Loucy (cell line): ENCODE data around the gene CLSTN2.

Experiments
- H2AFZ ChIP-seq: fragments of 200-600 bp; sonication (generic); 2 replicates; pipeline ENCODE4 v1.6.0; 2016; ENCODE audit warnings: antibody characterized with exemption, mild to moderate bottlenecking, low read length, moderate library complexity
- H3F3A ChIP-seq: fragments of 200-600 bp; 2 replicates; pipeline ENCODE4 v1.6.0; 2016; ENCODE audit warnings: antibody characterized with exemption, low read depth, mild to moderate bottlenecking
- H3K27me3 ChIP-seq: fragments of 200-600 bp; sonication (generic); 2 replicates; pipeline ENCODE4 v1.6.1; 2014; ENCODE audit warnings: low read length, mild to moderate bottlenecking; ENCODE audit not compliant: insufficient read depth, poor library complexity, severe bottlenecking
- H3K36me3 ChIP-seq: fragments of 200-600 bp; sonication (generic); 2 replicates; pipeline ENCODE4 v1.6.1; 2016; ENCODE audit warnings: low read length; ENCODE audit not compliant: insufficient read depth
- H3K4me1 ChIP-seq: fragments of 200-600 bp; sonication (generic); 2 replicates; pipeline ENCODE4 v1.5.1; 2014; ENCODE audit warnings: low read length, mild to moderate bottlenecking; ENCODE audit not compliant: insufficient read depth, poor library complexity, severe bottlenecking
- H3K4me2 ChIP-seq: fragments of 200-600 bp; sonication (generic); 2 replicates; pipeline ENCODE4 v1.6.0; 2014; ENCODE audit warnings: antibody characterized with exemption, low read length, low read depth, mild to moderate bottlenecking; ENCODE audit not compliant: poor library complexity, severe bottlenecking
- H3K4me3 ChIP-seq: fragments of 200-600 bp; sonication (generic); 2 replicates; pipeline ENCODE4 v1.5.1; 2014; ENCODE audit warnings: low read length, mild to moderate bottlenecking, mixed read lengths; ENCODE audit not compliant: poor library complexity, severe bottlenecking
- H3K79me2 ChIP-seq: fragments of 200-600 bp; sonication (generic); 2 replicates; pipeline ENCODE4 v1.6.1; 2014; ENCODE audit warnings: low read length; ENCODE audit not compliant: insufficient read depth
- H3K9ac ChIP-seq: fragments of 200-600 bp; sonication (generic); 2 replicates; pipeline ENCODE4 v1.6.0; 2014; ENCODE audit warnings: mild to moderate bottlenecking, low read depth, low read length, moderate library complexity; ENCODE audit not compliant: poor library complexity, severe bottlenecking
- H3K9me2 ChIP-seq: fragments of 200-600 bp; sonication (generic); replicated peaks from 2 replicates; pipeline ENCODE4 v1.6.1; 2016; ENCODE audit warnings: low read depth, low read length, mixed read lengths
- H3K9me3 ChIP-seq: fragments of 200-600 bp; sonication (generic); 2 replicates; pipeline ENCODE4 v1.6.1; 2014; ENCODE audit warnings: mild to moderate bottlenecking, antibody characterized with exemption, low read length, low read depth; ENCODE audit not compliant: insufficient read depth
- H4K20me1 ChIP-seq: fragments of 200-600 bp; sonication (generic); 2 replicates; pipeline ENCODE4 v1.6.0; 2014; ENCODE audit warnings: antibody characterized with exemption, low read length, mild to moderate bottlenecking; ENCODE audit not compliant: insufficient read depth, poor library complexity, severe bottlenecking
- CTCF ChIP-seq: fragments of 200-600 bp; sonication (generic); conservative IDR thresholded peaks from 2 replicates; pipeline ENCODE4 v1.5.1; 2014; ENCODE audit warnings: mild to moderate bottlenecking, antibody characterized with exemption, low read length
- EZH2phosphoT487 ChIP-seq: fragments of 200-600 bp; IDR thresholded peaks from 2 replicates; pipeline ENCODE4 v1.6.1; 2018; ENCODE audit warnings: antibody characterized with exemption, mild to moderate bottlenecking, moderate library complexity, borderline replicate concordance

CLSTN2 gene

GRCh38 chr3:140505213-140505612 lies 570.2 kb downstream of the CLSTN2 start:
- Histone ChIP-seq H3K36me3 (no peaks in the 10 kb centered on the region), H3K27me3 (no peaks in the 10 kb centered on the region), H3K9me2 (no peaks in the 10 kb centered on the region), H3F3A (no peaks in the 10 kb centered on the region), H3K4me3 (no peak overlapping the region), H2AFZ (no peak overlapping the region), H3K9me3 (no peaks in the 10 kb centered on the region), H3K9ac (no peak overlapping the region), H3K79me2 (no peaks in the 10 kb centered on the region), H3K4me1 (no peaks in the 10 kb centered on the region), H4K20me1 (no peaks in the 10 kb centered on the region), H3K4me2 (no peak overlapping the region)
- no peak for TF ChIP-seq EZH2phosphoT487
- no peak for TF ChIP-seq CTCF

- Histone ChIP-seq H3K27me3 (no peaks in the 10 kb centered on the region), H3K79me2 (no peaks in the 10 kb centered on the region), H3K9ac (no peak overlapping the region), H3K4me2 (no peak overlapping the region), H3K9me2 (no peaks in the 10 kb centered on the region), H3K9me3 (no peaks in the 10 kb centered on the region), H3K36me3 (no peaks in the 10 kb centered on the region), H3F3A (no peaks in the 10 kb centered on the region), H3K4me1 (no peaks in the 10 kb centered on the region), H4K20me1 (no peaks in the 10 kb centered on the region), H3K4me3 (no peak overlapping the region), H2AFZ (no peak overlapping the region)
- TF ChIP-seq EZH2phosphoT487 (no peak), CTCF (no peak)
Measured at GRCh38 chr3:140505876-140506275, 570.9 kb downstream of the CLSTN2 start.

- no peak overlapping the region for H3K4me3 ChIP-seq
- no peaks in the 10 kb centered on the region for H3K36me3 ChIP-seq
- no peak overlapping the region for H2AFZ ChIP-seq
- H3K27me3 ChIP-seq: no peaks in the 10 kb centered on the region
- no peaks in the 10 kb centered on the region for H3K9me2 ChIP-seq
- no peaks in the 10 kb centered on the region for H3K9me3 ChIP-seq
- H3K4me1 ChIP-seq: no peaks in the 10 kb centered on the region
- H4K20me1 ChIP-seq: no peaks in the 10 kb centered on the region
- no peak overlapping the region for H3K4me2 ChIP-seq
- H3F3A ChIP-seq: no peaks in the 10 kb centered on the region
- no peaks in the 10 kb centered on the region for H3K79me2 ChIP-seq
- H3K9ac ChIP-seq: no peak overlapping the region
- TF ChIP-seq CTCF: no peak
- no peak for TF ChIP-seq EZH2phosphoT487
Measured at GRCh38 chr3:140508550-140508949, 573.6 kb downstream of the CLSTN2 start.
